SK-N-SH (cell line): ENCODE data around the gene USP17L28.
"Not testable (repeated sequence)": the region's sequence is repeated elsewhere in the genome, so short reads cannot be mapped to it uniquely, and the experiment has no call there.

ENCODE experiments used
- EP300 ChIP-seq, 2 experiments: IDR thresholded peaks; 2 replicates each; pipeline versions ENCODE4 v1.4.0 to v1.6.1; 2012; ENCODE audit warnings: borderline replicate concordance in 1 of 2, low read depth in 1 of 2, low read length in 1 of 2
- EZH2phosphoT487 ChIP-seq: fragments of 200-600 bp; sonication (generic); IDR thresholded peaks from 2 replicates; pipeline ENCODE4 v1.6.1; 2017; ENCODE audit warnings: low read depth, mixed run types, mild to moderate bottlenecking, antibody characterized with exemption, moderate library complexity, borderline replicate concordance
- FOXM1 ChIP-seq: IDR thresholded peaks from 2 replicates; pipeline ENCODE4 v1.4.0; 2012; ENCODE audit warnings: low read depth, mild to moderate bottlenecking
- GATA2 ChIP-seq: sonication (generic); formaldehyde crosslinking; IDR thresholded peaks from 2 replicates; pipeline ENCODE4 v1.5.0; 2020; ENCODE audit warnings: mild to moderate bottlenecking, missing genetic modification reagents
- NRF1 ChIP-seq: IDR thresholded peaks from 2 replicates; pipeline ENCODE4 v1.6.1; 2012; ENCODE audit warnings: low read depth, mild to moderate bottlenecking, low read length
- POLR2AphosphoS5 ChIP-seq: IDR thresholded peaks from 2 replicates; pipeline ENCODE4 v1.6.1; 2012; ENCODE audit warnings: low read depth, low read length
- RAD21 ChIP-seq: IDR thresholded peaks from 2 replicates; pipeline ENCODE4 v1.6.1; 2012; ENCODE audit warnings: mild to moderate bottlenecking, low read length
- RCOR1 ChIP-seq: fragments of 150-350 bp; IDR thresholded peaks from 2 replicates; pipeline ENCODE4 v1.6.1; 2017; ENCODE audit warnings: antibody characterized with exemption, low read length
- SMC3 ChIP-seq: IDR thresholded peaks from 2 replicates; pipeline ENCODE4 v1.6.1; 2012; ENCODE audit warnings: low read depth, low read length, improper control_type of control experiment
- TAF1 ChIP-seq: IDR thresholded peaks from 2 replicates; pipeline ENCODE4 v1.6.1; 2012; ENCODE audit warnings: low read depth, mild to moderate bottlenecking, low read length, moderate library complexity, borderline replicate concordance
- TEAD4 ChIP-seq: IDR thresholded peaks from 2 replicates; pipeline ENCODE4 v1.4.0; 2012; ENCODE audit warnings: mild to moderate bottlenecking, borderline replicate concordance; ENCODE audit not compliant: insufficient read depth
- TF ChIP-seq, protein P1 (sequence below): fragments of 200-600 bp; sonication (generic); IDR thresholded peaks from 2 replicates; pipeline ENCODE4 v1.6.1; 2017; ENCODE audit warnings: antibody characterized with exemption, mild to moderate bottlenecking, moderate library complexity
- TF ChIP-seq, protein P2 (sequence below): IDR thresholded peaks from 2 replicates; pipeline ENCODE4 v1.6.1; 2012; ENCODE audit warnings: mild to moderate bottlenecking, low read depth, low read length, moderate library complexity
- TF ChIP-seq, protein P3 (sequence below): IDR thresholded peaks from 2 replicates; pipeline ENCODE4 v1.4.0; 2012; ENCODE audit warnings: low read depth

DNA sequence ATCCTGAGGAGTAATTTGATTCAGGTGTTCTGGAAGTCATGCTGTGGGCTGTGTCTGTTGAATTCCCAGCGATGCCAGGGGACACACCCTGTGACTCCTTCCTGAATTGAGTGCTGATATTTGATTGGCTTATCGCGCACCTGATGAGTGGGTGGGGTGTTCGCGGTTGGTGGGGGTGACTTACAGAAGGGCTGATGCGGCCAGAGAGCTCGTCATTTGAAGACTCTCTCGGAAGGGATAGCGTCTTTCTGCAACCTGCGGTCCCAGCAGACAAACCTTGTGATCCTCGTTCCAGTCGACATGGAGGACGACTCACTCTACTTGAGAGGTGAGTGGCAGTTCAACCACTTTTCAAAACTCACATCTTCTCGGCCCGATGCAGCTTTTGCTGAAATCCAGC is 19.1 kb upstream of the USP17L28 start, which contains the start of gene USP17L25:
- TF ChIP-seq, protein P1, sequence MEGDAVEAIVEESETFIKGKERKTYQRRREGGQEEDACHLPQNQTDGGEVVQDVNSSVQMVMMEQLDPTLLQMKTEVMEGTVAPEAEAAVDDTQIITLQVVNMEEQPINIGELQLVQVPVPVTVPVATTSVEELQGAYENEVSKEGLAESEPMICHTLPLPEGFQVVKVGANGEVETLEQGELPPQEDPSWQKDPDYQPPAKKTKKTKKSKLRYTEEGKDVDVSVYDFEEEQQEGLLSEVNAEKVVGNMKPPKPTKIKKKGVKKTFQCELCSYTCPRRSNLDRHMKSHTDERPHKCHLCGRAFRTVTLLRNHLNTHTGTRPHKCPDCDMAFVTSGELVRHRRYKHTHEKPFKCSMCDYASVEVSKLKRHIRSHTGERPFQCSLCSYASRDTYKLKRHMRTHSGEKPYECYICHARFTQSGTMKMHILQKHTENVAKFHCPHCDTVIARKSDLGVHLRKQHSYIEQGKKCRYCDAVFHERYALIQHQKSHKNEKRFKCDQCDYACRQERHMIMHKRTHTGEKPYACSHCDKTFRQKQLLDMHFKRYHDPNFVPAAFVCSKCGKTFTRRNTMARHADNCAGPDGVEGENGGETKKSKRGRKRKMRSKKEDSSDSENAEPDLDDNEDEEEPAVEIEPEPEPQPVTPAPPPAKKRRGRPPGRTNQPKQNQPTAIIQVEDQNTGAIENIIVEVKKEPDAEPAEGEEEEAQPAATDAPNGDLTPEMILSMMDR: not testable (repeated sequence)
- TF ChIP-seq POLR2AphosphoS5; SMC3; GATA2; NRF1; EZH2phosphoT487; TEAD4; FOXM1; TAF1; RAD21; RCOR1; EP300 (IDR thresholded peaks at IDR 0.05; ENCODE audit: borderline replicate concordance in 1 of 2, low read depth in 1 of 2, low read length in 1 of 2): not testable (repeated sequence)
- TF ChIP-seq, protein P2, sequence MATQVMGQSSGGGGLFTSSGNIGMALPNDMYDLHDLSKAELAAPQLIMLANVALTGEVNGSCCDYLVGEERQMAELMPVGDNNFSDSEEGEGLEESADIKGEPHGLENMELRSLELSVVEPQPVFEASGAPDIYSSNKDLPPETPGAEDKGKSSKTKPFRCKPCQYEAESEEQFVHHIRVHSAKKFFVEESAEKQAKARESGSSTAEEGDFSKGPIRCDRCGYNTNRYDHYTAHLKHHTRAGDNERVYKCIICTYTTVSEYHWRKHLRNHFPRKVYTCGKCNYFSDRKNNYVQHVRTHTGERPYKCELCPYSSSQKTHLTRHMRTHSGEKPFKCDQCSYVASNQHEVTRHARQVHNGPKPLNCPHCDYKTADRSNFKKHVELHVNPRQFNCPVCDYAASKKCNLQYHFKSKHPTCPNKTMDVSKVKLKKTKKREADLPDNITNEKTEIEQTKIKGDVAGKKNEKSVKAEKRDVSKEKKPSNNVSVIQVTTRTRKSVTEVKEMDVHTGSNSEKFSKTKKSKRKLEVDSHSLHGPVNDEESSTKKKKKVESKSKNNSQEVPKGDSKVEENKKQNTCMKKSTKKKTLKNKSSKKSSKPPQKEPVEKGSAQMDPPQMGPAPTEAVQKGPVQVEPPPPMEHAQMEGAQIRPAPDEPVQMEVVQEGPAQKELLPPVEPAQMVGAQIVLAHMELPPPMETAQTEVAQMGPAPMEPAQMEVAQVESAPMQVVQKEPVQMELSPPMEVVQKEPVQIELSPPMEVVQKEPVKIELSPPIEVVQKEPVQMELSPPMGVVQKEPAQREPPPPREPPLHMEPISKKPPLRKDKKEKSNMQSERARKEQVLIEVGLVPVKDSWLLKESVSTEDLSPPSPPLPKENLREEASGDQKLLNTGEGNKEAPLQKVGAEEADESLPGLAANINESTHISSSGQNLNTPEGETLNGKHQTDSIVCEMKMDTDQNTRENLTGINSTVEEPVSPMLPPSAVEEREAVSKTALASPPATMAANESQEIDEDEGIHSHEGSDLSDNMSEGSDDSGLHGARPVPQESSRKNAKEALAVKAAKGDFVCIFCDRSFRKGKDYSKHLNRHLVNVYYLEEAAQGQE: not testable (repeated sequence)
- TF ChIP-seq, protein P3, sequence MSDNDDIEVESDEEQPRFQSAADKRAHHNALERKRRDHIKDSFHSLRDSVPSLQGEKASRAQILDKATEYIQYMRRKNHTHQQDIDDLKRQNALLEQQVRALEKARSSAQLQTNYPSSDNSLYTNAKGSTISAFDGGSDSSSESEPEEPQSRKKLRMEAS: not testable (repeated sequence)
